ENCODE measurements around the gene TCF7L2.

DNA sequence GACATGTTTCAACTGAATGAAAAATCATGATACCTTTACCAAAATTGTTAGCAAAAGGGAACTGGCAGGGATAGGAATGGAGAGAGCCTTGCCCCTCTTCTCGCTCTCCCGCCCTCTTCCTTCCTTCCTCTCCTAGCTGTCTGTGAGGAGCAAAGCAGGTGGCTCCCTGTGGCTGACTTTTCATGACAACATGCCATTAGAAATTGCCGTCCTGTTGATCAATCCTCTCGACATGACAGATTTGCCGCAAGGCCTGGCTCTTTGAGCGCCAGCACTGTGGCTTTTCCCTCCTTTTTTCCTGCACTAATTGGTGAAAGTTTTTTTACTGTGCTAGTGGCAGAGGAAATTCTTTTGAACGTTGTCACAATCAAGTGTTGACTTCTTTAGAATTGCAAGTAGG, 171.1 kb downstream of the TCF7L2 start:
- TF ChIP-seq POLR2A (IDR thresholded peaks at IDR 0.05; ENCODE audit: low read depth, low read length) (no peak), TAF1 (IDR thresholded peaks at IDR 0.05; ENCODE audit: borderline replicate concordance, low read depth, low read length) (no peak)

Measured in GM12892 (cell line).